ENCODE data around the gene THSD7B.
A peak's percentile ranks its signal among the peaks of the same experiment; 100 is the strongest.

The THSD7B gene

DNA sequence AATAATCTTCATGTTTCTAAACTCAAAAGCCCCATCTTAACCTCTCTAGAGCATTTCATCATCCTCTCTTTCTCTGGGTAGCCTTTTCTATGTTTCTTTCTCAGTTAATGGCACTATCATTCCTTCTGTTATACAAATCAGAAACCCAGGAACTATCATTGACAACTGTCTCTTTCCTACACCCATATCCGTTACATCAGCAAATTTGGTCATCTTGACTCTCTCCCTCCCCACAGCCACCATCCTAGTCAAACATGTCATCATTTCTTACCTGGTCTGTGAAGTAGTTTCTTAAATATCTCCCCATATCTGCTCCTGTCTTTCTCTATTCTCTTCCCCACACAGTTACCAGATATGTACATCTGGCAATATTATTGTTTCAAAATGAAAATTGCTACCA is 62.8 kb downstream of the THSD7B start:
- no peak for DNase-seq

- DNase-seq = no peak
These were observed 63.4 kb downstream of the THSD7B start for GRCh38 chr2:136828774-136829173.

DNA sequence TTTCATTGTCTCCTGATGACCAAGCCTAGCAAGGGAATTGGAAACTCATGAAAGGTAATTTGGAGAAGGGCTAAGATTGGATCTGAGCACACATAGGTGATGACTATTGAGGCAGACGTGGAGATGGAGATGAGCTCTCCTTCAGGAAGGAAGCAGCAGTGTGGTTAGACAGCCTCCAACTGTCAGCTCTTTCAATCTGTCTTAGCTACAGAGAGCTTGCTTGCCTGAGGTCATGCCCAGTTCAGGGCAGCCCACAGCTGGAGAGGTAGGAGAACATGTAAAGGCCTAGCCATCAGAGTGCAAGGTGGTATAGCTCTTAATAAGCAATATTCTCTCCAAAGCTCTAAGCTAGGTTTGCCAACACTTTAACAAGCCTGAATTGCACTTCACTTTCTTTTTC is 79.2 kb downstream of the THSD7B start:
- no peak for DNase-seq

GRCh38 chr2:136858656-136859055 is 93.3 kb downstream of the THSD7B start:
- no peak for DNase-seq

GRCh38 chr2:136860443-136860958 is 95.2 kb downstream of the THSD7B start:
- no peak for DNase-seq

GRCh38 chr2:136863468-136863867 is 98.1 kb downstream of the THSD7B start:
- DNase-seq = no peak

- DNase-seq = no peak
These were observed 98.5 kb downstream of the THSD7B start for GRCh38 chr2:136863874-136864273.

GRCh38 chr2:136871424-136871823 is 106.1 kb downstream of the THSD7B start:
- no peak for DNase-seq

GRCh38 chr2:136874258-136874657 is 108.9 kb downstream of the THSD7B start:
- DNase-seq = peak; percentile 40

DNA sequence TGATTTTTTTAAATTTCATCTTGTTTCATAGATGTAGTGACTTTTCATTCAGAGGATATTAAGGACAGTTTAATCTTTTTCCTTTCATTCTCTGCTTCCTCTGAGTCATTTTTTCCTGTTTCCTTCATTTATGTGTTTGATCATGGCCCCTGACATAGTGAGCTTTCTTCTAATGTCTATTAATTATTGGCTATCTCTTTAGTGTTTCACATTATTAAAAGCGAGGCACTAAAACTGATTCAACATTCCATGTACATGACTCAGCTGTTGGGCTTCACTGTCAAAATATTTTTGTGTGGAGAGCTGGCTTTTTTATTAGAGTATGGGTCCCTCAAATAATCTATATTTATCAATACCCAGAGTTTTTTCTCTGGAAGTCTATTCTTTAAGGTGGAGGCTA is 125.8 kb downstream of the THSD7B start:
- no peak for DNase-seq

GRCh38 chr2:136894007-136894634 is 128.8 kb downstream of the THSD7B start:
- no peak for DNase-seq

- DNase-seq = no peak
These were observed 136.4 kb downstream of the THSD7B start for GRCh38 chr2:136901732-136902131.

GRCh38 chr2:136905779-136906178 is 140.4 kb downstream of the THSD7B start:
- DNase-seq = no peak

- DNase-seq = no peak
These were observed 144.4 kb downstream of the THSD7B start for GRCh38 chr2:136909777-136910176.

GRCh38 chr2:136916131-136916530 is 150.8 kb downstream of the THSD7B start:
- no peak for DNase-seq

DNA sequence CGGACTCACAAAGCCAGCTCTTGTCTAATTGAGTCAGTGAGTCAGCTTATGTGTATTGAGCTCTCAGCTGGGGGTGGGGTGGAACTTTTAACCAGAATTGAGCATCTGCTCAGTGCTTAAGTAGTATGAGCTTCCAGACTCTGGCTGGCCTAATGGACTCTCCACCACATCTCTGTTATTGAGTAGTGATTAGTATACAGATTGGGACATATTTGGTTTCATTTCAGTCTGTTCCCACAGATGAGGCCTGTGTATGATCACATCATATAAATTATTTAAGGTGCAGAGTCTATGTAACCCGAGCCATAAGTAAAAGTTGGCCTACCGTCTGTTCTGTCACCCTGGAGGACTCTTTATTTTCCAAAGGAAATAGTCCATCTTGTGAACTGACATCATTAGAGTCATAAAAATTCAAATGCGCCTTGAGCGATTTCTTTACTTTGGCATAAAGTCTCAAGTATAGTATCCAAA is 152.1 kb downstream of the THSD7B start:
- DNase-seq = no peak

- no peak for DNase-seq
These were observed 154.3 kb downstream of the THSD7B start for GRCh38 chr2:136919682-136920081.

DNA sequence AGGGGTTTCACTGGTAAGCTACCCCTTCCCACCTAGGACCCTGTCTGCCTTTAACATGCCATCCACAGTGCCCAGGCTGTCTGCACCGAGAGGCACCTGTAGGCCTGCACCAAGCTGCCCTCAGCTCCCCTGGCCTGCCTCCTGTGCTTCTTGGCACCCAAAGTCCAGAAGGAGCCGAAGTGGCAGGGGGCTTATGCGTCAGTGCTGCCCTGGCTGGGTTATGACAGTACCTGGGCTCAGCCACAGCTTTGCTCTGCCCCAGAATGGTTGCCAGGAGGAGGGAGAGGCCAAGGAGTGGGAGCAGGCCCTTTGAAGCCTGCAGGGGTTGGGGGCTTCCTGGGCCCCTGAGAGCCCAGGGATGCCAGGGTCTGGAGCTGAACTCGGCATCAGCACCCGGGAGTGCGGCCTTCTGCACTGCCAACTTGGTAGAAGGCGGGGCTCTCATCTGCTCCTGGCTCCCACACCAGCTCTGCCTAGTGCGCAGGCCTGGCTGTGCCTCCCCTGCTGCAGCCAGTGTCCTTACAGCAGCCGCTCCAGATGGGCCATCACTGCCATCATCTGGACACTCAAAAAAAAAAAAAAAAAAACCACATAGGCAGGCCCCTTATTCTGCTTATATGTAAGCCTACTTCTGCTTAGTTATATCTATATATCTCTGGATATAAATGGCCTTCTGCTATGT is 155.4 kb downstream of the THSD7B start:
- DNase-seq = peak; percentile 0

- no peak for DNase-seq
These were observed 161.8 kb downstream of the THSD7B start for GRCh38 chr2:136927156-136927555.

- DNase-seq = peak; percentile 0
These were observed 164.2 kb downstream of the THSD7B start for GRCh38 chr2:136929531-136929930.

DNA sequence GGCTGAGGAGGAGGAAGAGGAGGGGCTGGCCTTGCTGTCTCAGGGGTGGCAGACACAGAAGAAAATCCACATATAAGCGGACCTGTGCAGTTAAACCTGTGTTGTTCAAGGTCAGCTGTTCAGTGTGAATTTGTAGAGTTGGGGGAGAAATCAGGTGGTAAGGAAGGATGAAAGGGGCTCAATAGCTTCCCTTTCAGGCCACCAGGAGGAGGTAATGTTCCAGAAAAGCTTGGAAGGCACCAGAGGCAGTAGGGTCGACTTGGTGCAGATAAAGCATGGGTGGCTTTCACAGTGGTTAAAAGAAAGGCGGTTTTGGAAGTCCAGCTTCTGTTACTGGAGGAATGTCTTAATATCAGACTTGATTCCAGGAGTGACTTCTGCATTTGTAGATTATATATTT is 167.4 kb downstream of the THSD7B start:
- DNase-seq = peak; percentile 35

GRCh38 chr2:136935119-136935518 is 169.8 kb downstream of the THSD7B start:
- DNase-seq = no peak

GRCh38 chr2:136956050-136956449 is 190.7 kb downstream of the THSD7B start:
- no peak for DNase-seq

DNA sequence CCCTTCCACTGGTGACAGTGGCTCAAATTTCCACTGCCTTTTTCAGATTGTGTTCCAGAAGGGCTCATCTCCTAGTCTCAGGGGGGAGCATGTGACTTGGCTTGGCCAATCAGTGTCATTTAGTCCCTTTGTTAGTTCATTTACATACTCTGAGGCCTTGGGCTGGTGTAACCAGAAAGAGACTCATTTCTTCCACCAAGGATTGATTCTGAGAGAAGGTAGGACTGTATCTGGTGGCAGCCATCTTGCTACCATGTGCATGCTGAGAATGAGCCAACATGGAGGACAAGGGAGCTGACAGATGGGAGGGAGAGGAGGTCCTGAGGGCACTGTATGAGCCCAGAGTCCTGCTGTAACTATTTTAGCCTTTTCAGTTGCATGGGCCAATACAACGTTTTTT is 191.7 kb downstream of the THSD7B start:
- DNase-seq = no peak

Data from DMS53 (cell line).